Peyer's patch (tissue), 4 donors: ENCODE results near the gene SLC5A11. TPM values are rescaled to one million over a fixed set of nuclear protein-coding genes. Genes with fewer than 3 reads are reported as not detected.

ENCODE experiments used
- DNase-seq, 3 donors: peaks; one replicate each; pipeline ENCODE4 v3.0.0-alpha.2; 2017 to 2019
- H3K27ac ChIP-seq, 4 donors: fragments of 200-600 bp; sonication (generic); one replicate each; pipeline ENCODE4 v1.5.1; 2016 to 2019
- H3K27me3 ChIP-seq, 2 donors: fragments of 200-600 bp; sonication (generic); one replicate each; pipeline ENCODE4 v1.5.1; 2019
- H3K36me3 ChIP-seq, 3 donors: fragments of 200-600 bp; sonication (generic); one replicate each; pipeline ENCODE4 v1.5.1; 2016 to 2019
- H3K4me1 ChIP-seq, 4 donors: fragments of 200-600 bp; sonication (generic); one replicate each; pipeline ENCODE4 v1.5.1; 2016 to 2019
- H3K4me3 ChIP-seq, 4 donors: fragments of 200-600 bp; sonication (generic); 1 replicate in 3 of 4; 2 replicates in 1 of 4; pipeline ENCODE4 v1.5.1; 2016 to 2019; ENCODE audit warnings: mild to moderate bottlenecking in 1 of 4
- H3K9me3 ChIP-seq, 4 donors: fragments of 200-600 bp; sonication (generic); one replicate each; pipeline ENCODE4 v1.5.1; 2016 to 2019; ENCODE audit warnings: mild to moderate bottlenecking in 1 of 4
- POLR2A ChIP-seq, 2 donors: fragments of 450-650 bp; IDR thresholded peaks; one replicate each; pipeline ENCODE4 v1.5.1; 2017; ENCODE audit warnings: antibody characterized with exemption in 2 of 2, mild to moderate bottlenecking in 2 of 2, moderate library complexity in 2 of 2
- total RNA-seq, 4 donors: library from RNA; depleted of rRNA; stranded (reverse); fragments of >200 nt; gene quantifications; one replicate each; pipeline ENCODE4 v1.1.0, GENCODE V29; 2016
- TF ChIP-seq, protein P1 (sequence below), 6 experiments: fragments of 450-650 bp in 4 of 6; fragments of 200-600 bp in 2 of 6; sonication (generic) in 1 of 6; IDR thresholded peaks; one replicate each; pipeline ENCODE4 v1.5.1; 2017 to 2019; ENCODE audit warnings: antibody characterized with exemption in 6 of 6, mild to moderate bottlenecking in 3 of 6, moderate library complexity in 1 of 6

Gene SLC5A11
- total RNA-seq, 4 donors from 2014 or later: 1.7 to 138 (median 88.6) TPM

DNA sequence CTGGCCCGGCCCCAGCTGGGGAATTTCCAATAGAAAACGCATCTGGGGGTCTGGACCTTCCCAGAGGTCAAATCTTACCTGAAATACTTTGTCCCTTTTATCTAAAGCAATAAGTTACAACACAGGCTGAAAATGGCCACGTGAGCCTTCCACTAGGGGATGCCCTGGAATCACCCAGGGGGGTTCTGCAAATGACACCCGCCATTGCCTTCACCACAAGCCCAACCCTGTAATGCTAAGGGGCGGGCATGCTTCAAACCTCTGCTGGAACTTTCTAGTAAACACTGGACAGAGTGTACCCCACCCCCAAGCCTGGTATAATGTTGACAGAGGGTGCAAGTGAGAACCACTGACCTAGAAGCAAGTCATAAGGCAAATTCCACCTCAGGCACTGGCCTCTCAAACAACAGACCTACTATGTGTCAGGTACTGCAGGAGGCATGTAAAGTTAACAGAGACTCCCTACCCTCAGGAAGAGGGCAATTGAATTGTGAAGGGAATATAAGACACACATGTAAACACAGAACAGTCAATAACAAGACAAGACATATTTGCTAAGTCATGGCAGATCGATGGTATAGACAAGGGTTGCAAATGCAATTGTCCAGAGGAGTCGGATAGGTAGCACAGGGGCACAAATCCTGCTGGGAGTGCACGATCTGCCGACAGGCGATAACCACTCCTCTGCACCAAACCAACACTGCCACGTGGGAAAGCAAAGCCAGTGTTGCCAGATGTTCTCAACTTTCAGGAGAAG lies 110.4 kb downstream of the SLC5A11 start:
- H3K27me3 ChIP-seq: no peaks in the 10 kb centered on the region
- TF ChIP-seq, protein P1, sequence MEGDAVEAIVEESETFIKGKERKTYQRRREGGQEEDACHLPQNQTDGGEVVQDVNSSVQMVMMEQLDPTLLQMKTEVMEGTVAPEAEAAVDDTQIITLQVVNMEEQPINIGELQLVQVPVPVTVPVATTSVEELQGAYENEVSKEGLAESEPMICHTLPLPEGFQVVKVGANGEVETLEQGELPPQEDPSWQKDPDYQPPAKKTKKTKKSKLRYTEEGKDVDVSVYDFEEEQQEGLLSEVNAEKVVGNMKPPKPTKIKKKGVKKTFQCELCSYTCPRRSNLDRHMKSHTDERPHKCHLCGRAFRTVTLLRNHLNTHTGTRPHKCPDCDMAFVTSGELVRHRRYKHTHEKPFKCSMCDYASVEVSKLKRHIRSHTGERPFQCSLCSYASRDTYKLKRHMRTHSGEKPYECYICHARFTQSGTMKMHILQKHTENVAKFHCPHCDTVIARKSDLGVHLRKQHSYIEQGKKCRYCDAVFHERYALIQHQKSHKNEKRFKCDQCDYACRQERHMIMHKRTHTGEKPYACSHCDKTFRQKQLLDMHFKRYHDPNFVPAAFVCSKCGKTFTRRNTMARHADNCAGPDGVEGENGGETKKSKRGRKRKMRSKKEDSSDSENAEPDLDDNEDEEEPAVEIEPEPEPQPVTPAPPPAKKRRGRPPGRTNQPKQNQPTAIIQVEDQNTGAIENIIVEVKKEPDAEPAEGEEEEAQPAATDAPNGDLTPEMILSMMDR (IDR thresholded peaks at IDR 0.05): no peak
- TF ChIP-seq POLR2A (IDR thresholded peaks at IDR 0.05): no peak
- H3K27ac ChIP-seq: no peak overlapping the region
- DNase-seq: no peak
- H3K4me3 ChIP-seq: no peak overlapping the region
- peaks cover 0 to 98% (median 0%) of the 10 kb centered on the region in 3 donors for H3K36me3 ChIP-seq
- H3K4me1 ChIP-seq: no peaks in the 10 kb centered on the region
- no peaks in the 10 kb centered on the region for H3K9me3 ChIP-seq

DNA sequence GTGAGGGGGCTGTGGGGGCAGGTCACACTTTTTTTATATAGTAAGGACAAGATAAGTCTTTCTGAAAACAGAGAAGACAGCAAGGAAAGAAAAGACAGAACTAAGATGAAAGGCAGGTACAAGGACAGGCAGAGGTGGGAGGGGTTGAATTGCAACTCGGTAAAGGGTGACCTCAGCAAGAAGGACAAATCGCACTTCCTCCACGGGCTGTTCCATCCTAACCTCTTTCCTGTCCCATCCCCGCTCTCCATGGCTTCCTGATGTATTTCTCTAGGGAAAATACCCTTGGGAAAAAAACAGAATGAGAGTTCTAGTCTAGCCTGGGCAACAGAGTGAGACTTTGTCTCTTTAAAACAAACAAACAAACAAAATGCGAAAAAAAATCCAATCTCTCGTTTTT lies 112.1 kb downstream of the SLC5A11 start:
- Histone ChIP-seq H3K4me3 (no peak overlapping the region), H3K27ac (no peak overlapping the region), H3K27me3 (no peaks in the 10 kb centered on the region), H3K9me3 (no peaks in the 10 kb centered on the region), H3K4me1 (no peaks in the 10 kb centered on the region), H3K36me3 (peaks cover 0 to 96% (median 0%) of the 10 kb centered on the region in 3 donors)
- TF ChIP-seq POLR2A (IDR thresholded peaks at IDR 0.05): no peak
- TF ChIP-seq, protein P1 (IDR thresholded peaks at IDR 0.05): no peak
- no peak for DNase-seq

Other genes starting within 250 kb of the SLC5A11 start
- gene TNRC6A, start 116.3 kb upstream of the SLC5A11 start, total RNA-seq: 100 to 1,000 TPM in 2 of 4 donors, 10 to 100 TPM in 2; 47.3 to 316 (median 85.5) TPM
- 100 to 1,000 TPM in 3 of 4 donors, 10 to 100 TPM in 1; 75.9 to 181 (median 136) TPM for gene ARHGAP17, start 169.4 kb downstream of the SLC5A11 start, total RNA-seq